ENCODE results near the gene HACL1.

DNA sequence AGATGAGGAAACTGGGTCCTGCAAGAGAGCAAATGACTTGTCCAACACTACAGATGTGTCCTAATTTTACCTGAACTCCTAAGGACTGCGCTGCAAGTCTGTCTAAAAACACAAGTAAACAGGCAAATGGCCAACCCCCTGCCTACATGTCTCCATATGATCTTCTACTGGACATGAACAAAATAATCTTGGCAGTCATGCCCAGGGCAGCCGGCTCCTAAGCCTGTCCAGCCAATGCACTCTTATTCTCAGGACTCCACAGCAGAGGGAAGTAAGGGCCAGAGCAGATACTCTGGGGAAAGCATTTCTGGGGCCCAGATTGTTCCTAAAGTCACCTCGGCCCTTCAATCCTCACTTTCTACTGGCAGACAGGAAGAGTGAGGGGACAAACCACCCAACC lies 90.2 kb downstream of the HACL1 start:
- TF ChIP-seq EZH2phosphoT487 (IDR thresholded peaks at IDR 0.05; ENCODE audit: borderline replicate concordance, low read length) (no peak), EZH2 (IDR thresholded peaks at IDR 0.05; ENCODE audit: low read length, unreplicated experiment) (no peak)
- TF ChIP-seq, protein P1, sequence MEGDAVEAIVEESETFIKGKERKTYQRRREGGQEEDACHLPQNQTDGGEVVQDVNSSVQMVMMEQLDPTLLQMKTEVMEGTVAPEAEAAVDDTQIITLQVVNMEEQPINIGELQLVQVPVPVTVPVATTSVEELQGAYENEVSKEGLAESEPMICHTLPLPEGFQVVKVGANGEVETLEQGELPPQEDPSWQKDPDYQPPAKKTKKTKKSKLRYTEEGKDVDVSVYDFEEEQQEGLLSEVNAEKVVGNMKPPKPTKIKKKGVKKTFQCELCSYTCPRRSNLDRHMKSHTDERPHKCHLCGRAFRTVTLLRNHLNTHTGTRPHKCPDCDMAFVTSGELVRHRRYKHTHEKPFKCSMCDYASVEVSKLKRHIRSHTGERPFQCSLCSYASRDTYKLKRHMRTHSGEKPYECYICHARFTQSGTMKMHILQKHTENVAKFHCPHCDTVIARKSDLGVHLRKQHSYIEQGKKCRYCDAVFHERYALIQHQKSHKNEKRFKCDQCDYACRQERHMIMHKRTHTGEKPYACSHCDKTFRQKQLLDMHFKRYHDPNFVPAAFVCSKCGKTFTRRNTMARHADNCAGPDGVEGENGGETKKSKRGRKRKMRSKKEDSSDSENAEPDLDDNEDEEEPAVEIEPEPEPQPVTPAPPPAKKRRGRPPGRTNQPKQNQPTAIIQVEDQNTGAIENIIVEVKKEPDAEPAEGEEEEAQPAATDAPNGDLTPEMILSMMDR (conservative IDR thresholded peaks at IDR 0.05; ENCODE audit: low read depth, low read length), result no peak
